ENCODE results near the gene OLFM1. TPM values are rescaled to one million over a fixed set of nuclear protein-coding genes. Genes with fewer than 3 reads are reported as not detected.

The OLFM1 gene
- total RNA-seq, 4 donors from 2014 or later: 12.1 to 31.4 (median 23.2) TPM

DNA sequence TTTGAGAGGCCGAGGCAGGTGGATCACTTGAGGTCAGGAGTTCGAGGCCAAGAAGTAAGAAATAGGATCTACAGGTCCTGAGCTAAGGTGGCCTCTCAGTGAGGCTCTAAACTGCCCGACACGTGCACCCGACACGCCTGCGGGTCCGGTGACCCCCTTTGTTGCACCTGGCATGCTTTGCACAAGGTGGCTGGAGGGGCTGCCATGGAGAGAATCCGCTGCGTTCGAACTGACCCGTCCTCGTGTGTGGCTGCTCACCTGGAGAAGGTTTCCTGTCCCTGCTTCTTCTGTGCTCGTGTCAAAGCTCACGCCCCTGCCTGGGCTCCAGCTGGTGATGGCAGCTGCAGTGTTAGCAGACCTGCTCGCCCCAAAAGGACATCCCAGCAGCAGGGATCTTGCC, 5.7 kb upstream of the OLFM1 start:
- no peak for TF ChIP-seq CTCF (IDR thresholded peaks at IDR 0.05)
- ATAC-seq (ENCODE audit: low FRiP score): no peak
- DNase-seq (ENCODE audit: low spot score): no peak

GRCh38 chr9:135082536-135082935, 4.9 kb upstream of the OLFM1 start:
- ATAC-seq (ENCODE audit: low FRiP score): no peak
- DNase-seq (ENCODE audit: low spot score): no peak
- no peak for TF ChIP-seq CTCF (IDR thresholded peaks at IDR 0.05)

GRCh38 chr9:135083241-135083810, 4.1 kb upstream of the OLFM1 start:
- ATAC-seq (ENCODE audit: low FRiP score): no peak
- TF ChIP-seq CTCF (IDR thresholded peaks at IDR 0.05): no peak
- no peak for DNase-seq (ENCODE audit: low spot score)

DNA sequence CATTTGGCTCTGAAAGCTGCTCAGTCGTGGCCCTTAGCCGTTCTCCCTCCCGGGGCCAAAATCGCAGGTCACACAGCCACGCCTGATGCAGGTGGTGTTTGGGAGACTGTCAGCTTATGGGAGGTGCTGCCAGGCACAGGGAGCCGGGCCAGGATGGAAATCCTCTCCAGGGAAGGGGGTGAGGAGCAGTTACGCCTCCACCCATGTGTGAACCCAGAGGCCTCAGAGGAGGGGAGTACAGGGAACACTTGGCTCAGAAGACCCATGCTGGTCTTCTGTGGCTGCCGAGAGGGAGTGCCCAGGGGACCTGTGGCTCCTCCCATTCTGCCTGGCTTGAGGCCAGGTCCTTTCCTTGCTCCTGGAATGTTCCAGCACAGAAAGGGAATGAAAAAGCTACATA, 3.6 kb upstream of the OLFM1 start:
- no peak for TF ChIP-seq CTCF (IDR thresholded peaks at IDR 0.05)
- DNase-seq (ENCODE audit: low spot score) (no peak), ATAC-seq (ENCODE audit: low FRiP score) (no peak)

GRCh38 chr9:135084262-135084661, 3.2 kb upstream of the OLFM1 start:
- ATAC-seq (ENCODE audit: low FRiP score) (no peak), DNase-seq (ENCODE audit: low spot score) (no peak)
- TF ChIP-seq CTCF (IDR thresholded peaks at IDR 0.05): no peak

DNA sequence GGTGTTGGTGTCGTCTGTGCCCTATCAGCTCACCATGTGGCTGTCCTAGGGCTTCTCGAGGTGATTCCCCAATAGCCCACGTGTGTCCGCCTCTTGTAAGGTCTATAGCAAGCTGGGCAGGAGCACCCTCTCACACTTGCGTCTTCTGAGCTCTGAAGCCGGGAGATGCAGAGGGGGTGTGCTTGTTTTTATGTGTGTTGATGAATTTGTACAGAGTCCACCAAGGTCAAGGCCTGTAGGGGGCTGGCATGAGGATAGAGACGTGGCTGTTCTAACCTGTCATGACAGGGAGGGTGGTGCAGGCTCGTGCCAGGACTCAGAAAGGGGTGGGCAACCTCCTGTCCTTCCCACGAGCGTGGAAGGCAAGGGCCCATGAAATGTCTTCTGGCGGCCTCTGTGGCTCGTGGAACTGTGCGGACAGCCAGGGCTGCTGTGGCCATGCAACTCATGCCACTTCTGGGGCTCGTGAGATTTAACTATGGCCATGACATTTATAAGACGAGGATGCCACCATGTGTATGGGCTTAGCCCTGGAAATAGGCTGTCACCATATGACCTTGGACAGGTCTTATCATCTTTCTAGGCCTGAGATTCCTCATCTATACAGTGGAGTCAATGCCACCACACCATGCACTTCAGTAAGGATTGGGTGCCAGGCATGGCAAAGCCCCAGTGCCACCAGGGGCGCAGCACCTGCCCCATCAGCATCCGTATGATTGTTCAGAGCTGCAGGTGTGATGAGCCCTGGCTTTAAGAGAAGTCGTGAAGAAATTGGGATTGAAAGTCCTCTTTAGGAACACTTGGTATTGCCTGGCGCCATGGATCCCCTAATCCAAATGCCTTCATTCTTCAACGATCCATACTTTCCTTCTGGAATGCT, 2.3 kb upstream of the OLFM1 start:
- ATAC-seq (ENCODE audit: low FRiP score) (no peak), DNase-seq (ENCODE audit: low spot score) (no peak)
- no peak for TF ChIP-seq CTCF (IDR thresholded peaks at IDR 0.05)
